CD4-positive, alpha-beta T cell treated with Interleukin-10 for 1 hour (primary cell): Measurements from ENCODE around the gene PRR18.
A peak's percentile ranks its signal among the peaks of the same experiment; 100 is the strongest.

Experiments
- DNase-seq: peaks from one replicate; pipeline ENCODE4 v3.0.0-alpha.2; 2020

PRR18 gene

DNA sequence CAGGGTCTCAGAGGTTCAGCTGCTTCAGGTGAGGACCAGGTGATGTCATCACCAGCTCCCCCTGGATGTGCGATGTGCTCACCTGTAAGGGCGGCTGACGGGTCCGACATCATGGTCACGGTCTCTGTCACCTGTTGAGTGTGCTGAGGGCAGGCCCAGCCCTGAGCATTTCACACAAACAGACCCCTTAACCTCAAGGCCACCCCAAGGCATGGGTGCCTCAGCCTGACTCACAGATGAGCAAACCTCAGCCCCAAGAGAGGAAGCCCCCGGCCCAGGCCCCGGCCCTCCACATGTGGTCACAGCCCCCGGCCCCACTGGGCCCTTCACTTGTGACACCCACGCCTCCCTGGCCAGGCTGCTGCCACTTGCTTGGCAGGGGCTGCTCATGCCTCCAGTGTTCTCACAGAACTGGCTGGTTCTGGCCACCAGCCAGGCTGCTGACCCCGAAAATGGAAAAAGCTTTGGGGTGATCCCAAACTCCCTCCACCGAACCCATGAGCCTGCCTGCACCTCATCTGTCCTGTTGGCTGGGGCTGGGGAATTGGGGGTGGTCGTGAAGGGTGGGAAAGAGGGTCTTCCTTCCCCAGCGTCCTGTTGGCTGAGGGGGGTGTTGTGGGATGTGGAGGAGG, 33.3 kb downstream of the PRR18 start:
- DNase-seq: no peak

DNA sequence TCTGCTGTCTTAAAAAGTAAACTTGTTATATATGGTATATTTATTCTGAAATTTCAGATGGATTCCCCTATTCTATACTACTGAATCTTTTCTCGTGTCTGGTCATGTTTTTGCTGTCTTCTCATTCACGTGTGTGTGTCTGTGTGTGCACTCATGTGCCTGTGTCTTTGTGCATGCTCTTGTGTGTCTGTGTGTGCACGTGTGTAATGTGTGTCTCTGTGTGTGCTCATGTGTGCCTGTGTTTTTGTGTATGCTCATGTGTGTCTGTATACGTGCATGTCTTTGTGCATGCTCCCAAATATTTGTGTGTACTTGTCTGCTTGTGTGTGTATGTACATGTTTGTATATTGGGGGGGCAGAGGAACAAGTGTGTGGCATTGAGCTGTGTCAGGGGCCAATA, 34.0 kb downstream of the PRR18 start:
- DNase-seq: no peak

DNA sequence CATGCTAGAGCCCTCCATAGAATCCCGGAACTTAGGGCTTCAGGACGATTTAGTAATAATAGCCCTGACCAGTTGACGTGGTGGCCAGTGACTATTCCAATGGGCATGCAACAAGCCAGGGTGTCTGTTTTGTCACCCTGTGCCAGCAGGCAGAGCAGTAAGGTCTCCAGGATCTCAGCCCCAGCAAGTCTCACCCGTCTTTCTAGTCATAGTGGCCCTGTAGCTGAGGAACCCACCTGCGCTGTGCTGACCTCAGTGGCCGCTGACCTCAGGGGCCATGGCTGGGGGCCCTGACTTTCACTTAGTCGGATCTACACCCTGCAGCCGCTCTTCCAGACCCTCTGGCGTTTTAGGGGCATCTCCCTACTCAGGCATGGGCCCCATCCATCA, 36.8 kb downstream of the PRR18 start:
- no peak for DNase-seq

DNA sequence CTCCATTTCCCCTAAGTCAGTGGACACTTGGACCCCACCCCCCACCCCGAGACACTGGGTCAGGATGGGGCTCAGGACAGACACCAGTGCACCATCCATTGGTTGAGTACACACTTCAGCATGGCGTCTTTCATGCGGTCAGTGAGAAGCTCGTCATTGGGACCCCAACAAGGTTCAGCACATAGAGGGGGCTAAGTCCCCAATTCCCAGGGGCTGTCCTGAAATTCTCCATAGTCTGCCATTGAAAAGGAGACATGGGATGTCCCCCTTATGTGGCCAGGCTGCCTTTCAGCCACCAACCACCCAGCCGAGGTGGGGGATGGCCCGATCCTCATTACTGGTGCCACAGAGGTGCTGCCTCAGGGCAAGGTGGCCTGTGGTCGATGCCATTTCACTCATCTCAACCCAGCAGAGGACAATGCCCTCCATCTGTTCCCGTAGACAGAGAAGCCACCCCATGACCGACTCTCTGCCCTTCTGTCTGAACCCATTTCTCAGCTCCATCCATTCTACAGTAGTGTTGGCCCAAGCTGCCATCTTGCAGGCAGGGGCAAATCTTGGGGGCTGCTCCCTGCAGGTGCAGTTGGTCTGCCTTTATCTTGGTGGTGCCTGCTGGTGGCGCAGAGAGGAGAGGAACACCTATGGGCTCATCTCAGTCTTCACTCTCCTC, 37.4 kb downstream of the PRR18 start:
- no peak for DNase-seq

DNA sequence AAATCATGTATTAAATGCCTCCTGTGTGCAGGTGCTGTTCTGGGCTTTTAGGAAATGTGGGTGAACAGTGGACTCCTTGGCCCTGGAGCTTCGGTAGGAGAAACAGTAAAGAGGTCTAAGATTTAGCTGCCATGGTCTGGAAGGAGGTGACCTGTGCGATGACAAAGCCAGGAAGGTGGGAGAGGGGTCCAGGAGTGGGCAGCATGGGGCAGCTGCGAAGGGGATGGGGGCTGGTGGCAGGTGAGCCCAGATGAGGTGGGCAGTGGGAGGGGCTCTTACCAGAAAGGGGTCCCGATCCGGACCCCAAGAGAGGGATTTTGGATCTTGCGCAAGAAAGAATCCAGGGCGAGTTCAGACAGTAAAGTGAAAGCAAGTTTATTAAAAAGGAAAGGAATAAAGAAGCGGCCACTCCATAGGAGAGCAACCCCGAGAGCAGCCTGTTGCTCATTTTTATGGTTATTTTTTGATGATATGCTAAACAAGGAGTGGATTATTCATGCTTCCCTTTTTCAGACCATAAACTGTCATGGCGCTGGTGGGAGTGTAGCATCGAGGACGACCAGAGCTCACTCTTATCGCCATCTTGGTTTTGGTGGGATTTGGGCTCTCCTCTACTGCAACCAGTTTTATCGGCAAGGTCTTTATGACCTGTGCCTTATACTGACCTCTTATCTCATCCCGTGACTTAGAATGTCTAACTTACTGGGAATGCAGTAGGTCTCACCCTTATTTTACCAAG, 38.7 kb downstream of the PRR18 start:
- no peak for DNase-seq

DNA sequence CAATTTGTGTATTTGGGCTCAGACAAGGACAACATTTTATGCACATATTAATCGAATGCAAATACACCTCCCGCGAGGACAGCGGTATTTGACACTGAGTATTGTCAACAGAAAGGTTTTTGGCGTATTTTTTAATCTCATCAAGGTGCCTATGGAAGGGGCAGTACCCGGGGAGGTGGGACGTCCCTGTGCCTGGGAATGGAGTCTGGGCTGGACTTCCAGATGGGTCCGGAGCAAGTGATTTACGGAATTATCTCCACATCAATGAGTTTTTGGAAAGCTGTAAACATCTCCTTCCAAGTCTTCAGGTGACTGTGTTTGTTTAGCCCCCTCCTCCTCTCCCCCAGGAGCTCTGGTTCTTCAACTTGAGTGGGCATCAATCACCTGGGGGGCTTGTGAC, 39.8 kb downstream of the PRR18 start:
- no peak for DNase-seq

DNA sequence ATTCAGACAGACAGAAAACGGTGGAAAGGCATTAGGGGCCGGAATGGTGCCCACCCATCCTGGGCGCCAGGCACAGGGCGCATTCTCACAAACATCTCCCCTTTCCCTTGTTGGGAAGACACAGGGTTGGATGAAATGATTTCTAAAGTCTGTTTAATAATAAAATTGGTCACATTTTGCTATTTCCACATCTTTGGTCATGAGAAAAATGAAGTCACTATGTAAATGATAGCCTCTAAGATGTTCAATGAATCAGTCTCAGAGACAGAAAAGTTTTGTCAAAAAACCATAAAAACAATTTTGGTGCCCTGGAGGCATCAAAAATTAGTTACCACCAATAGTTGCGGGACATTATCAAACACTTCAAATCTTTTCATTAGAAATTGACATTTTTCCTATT, 40.7 kb downstream of the PRR18 start:
- DNase-seq: no peak

DNA sequence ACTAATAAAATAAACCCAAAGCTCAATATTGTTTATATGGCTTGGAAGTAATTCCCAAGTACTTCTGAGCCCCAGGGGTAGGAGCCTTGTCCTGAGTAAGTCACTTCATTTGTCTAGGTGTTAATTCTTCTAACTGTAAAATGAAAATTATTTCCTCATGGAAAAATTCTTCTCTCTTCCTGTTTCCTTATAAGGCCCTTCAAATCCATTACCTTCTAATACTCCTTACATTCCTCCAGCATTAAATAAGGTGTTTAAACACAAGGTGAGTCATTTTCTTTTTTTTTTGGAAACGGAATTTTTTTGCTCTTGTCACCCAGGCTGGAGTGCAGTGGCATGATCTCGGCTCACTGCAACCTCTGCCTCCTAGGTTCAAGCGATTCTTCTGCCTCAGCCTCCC, 41.9 kb downstream of the PRR18 start:
- DNase-seq: no peak

DNA sequence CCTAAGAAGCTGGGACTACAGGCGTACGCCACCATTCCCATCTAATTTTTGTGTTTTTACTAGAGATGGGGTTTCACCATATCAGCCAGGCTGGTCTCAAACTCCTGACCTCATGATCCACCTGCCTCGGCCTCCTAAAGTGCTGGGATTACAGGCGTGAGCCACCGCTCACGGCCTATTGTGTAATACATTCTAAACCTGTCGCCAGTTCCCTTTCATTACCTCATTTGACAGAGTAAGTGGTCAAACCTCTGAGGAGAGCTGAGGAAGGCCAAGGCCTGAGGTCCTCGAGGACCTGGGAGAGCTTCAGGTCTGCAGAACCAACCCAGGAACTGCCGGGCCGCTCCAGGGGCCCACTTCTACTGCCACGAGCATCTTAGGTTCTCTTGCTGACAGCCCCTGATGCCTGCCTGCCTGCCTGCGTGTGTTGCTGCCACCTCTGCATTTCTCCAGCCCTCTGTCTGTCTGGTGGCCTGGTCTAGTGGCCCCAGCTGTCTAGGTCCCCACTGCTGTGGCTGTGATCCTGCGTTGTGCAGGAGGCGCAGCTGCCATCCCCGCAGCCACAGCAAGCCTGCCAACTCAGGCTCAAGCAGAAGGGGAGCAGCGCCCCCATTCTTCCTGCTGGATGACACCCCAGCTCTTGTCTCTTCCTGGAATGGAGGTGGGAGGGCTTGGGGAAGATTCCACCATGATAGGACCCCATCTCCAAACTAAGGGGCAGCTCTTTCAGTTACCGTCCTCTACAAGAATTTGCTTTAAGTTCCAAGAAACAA, 45.3 kb downstream of the PRR18 start:
- no peak for DNase-seq

DNA sequence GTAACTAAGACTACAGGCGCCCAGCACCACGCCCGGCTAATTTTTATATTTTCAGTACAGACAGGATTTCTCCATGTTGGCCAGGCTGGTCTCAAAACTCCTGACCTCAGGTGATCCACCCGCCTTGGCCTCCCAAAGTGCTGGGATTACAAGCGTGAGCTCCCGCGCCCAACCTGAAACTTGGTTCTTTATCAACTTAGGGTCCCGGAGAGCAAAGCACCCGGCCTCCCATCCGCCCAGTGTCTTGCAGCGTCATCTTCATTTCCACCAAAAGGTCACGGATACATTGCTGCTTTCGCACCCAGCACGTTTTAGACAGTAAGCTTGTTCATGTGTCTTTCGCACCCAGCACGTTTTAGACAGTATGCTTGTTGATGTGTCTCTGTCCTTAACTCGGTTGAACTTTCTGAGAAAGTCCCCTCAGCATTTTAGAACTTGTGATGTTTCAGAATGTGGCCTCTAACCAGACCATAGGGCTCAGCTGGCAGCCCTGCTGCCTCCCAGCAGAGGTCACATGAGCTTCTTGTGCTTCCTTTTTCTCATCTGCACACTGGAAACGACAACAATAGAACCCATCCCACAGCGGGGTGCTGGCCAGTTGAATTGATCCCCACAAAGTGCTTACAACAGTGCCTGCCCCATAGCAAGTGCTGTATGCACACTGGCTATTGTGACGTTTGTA, 48.8 kb downstream of the PRR18 start:
- DNase-seq: no peak

DNA sequence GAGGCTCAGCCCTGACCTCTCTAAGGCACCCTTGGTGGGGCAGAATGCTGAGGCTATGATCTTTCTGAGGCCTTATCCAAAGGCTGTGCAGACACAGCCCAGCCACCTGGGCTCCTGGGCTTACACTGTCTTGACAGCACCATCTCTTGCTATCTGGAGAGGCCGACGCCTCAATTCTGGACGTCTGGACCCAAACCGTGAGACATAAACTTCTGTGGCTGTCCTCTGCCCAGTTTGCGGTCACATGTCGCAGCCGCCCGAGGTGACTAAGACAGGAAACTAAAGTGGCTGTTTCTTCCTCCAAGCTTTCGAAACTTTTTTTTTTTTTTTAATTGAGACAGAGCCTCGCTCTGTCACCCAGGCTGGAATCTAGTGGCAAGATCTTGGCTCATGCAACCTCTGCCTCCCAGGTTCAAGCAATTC, 49.3 kb downstream of the PRR18 start:
- DNase-seq: peak; percentile 23

DNA sequence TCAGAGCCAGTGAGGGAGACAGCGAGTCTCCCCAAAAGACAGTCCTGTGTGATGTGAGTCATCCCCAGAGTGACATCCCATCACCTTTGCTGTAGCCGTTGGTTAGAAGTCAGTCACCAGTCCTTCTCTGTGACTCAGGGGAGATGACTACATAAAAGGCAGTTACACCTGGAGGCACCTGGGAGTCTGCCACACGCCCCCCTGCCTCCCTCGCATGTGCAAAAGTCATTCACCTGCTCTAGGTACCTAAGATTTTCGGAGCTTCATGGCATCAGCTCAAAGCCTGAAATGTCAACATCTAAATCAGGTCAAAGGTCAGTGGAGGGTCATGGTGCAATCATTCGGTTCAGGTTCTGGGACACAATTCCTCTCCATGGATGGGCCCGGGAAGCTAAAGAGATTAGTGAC, 50.3 kb downstream of the PRR18 start:
- no peak for DNase-seq
